ENCODE measurements around the gene MBD6. TPM values are rescaled to one million over a fixed set of nuclear protein-coding genes. Genes with fewer than 3 reads are reported as not detected.

Gene MBD6
- total and polyA plus RNA-seq, 11 donors, result 11.4 to 43.3 (median 28.7) TPM

DNA sequence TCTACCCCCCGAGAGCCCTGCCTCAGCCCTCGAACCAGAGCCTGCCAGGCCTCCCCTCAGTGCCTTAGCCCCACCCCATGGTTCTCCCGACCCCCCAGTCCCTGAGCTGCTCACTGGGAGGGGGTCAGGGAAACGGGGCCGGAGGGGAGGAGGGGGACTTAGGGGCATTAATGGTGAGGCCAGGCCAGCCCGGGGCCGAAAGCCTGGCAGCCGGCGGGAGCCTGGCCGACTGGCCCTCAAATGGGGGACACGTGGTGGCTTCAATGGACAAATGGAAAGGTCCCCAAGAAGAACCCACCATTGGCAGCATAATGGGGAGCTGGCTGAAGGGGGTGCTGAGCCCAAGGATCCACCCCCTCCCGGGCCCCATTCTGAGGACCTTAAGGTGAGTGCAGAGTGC is 5.6 kb downstream of the MBD6 start:
- no peaks in the 10 kb centered on the region for H3K27me3 ChIP-seq
- H3K36me3 ChIP-seq, result peaks cover 2 to 93% (median 88%) of the 10 kb centered on the region in 9 donors
- intact Hi-C loops (cut with DNase I), result no loop called here

GRCh38 chr12:57528831-57529555 is 6.4 kb downstream of the MBD6 start:
- peaks cover 4 to 100% (median 94%) of the 10 kb centered on the region in 9 donors for H3K36me3 ChIP-seq
- intact Hi-C loops (cut with DNase I), result no loop called here
- H3K27ac ChIP-seq, result peak overlapping the region in 1 of 12 donors; percentile 21
- peaks cover 0 to 17% (median 13%) of the 10 kb centered on the region in 12 donors for H3K4me1 ChIP-seq
- 75 to 80% (median 75%) methylated on average over 10 of the region's 10 CpGs for WGBS, 4 donors
- ATAC-seq, result no peak
- DNase-seq, result peak in 1 of 5 donors; percentile 27
- TF ChIP-seq, protein P1, sequence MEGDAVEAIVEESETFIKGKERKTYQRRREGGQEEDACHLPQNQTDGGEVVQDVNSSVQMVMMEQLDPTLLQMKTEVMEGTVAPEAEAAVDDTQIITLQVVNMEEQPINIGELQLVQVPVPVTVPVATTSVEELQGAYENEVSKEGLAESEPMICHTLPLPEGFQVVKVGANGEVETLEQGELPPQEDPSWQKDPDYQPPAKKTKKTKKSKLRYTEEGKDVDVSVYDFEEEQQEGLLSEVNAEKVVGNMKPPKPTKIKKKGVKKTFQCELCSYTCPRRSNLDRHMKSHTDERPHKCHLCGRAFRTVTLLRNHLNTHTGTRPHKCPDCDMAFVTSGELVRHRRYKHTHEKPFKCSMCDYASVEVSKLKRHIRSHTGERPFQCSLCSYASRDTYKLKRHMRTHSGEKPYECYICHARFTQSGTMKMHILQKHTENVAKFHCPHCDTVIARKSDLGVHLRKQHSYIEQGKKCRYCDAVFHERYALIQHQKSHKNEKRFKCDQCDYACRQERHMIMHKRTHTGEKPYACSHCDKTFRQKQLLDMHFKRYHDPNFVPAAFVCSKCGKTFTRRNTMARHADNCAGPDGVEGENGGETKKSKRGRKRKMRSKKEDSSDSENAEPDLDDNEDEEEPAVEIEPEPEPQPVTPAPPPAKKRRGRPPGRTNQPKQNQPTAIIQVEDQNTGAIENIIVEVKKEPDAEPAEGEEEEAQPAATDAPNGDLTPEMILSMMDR (IDR thresholded peaks at IDR 0.05), result no peak
- TF ChIP-seq POLR2A (IDR thresholded peaks at IDR 0.05), result no peak
- H3K4me3 ChIP-seq, result no peak overlapping the region
- no peaks in the 10 kb centered on the region for H3K9me3 ChIP-seq
- no peaks in the 10 kb centered on the region for H3K27me3 ChIP-seq

More for the DNA sequence above, 5.6 kb downstream of the MBD6 start:
- H3K4me1 ChIP-seq, result peaks cover 0 to 24% (median 21%) of the 10 kb centered on the region in 12 donors
- H3K4me3 ChIP-seq, result no peak overlapping the region
- no peak overlapping the region for H3K27ac ChIP-seq
- H3K9me3 ChIP-seq, result no peaks in the 10 kb centered on the region
- 83 to 90% (median 85%) methylated on average over 8 to 12 of the region's 12 CpGs for WGBS, 4 donors
- DNase-seq (no peak), ATAC-seq (no peak)
- TF ChIP-seq POLR2A (IDR thresholded peaks at IDR 0.05), result no peak
- TF ChIP-seq, protein P1 (IDR thresholded peaks at IDR 0.05), result no peak

GRCh38 chr12:57529831-57530230 is 7.2 kb downstream of the MBD6 start:
- intact Hi-C loops (cut with DNase I), result no loop called here
- WGBS, 4 donors, result 61 to 72% (median 67%) methylated on average over 6 of the region's 6 CpGs
- H3K27me3 ChIP-seq, result no peaks in the 10 kb centered on the region
- DNase-seq (no peak), ATAC-seq (no peak)
- H3K4me3 ChIP-seq, result no peak overlapping the region
- TF ChIP-seq, protein P1 (IDR thresholded peaks at IDR 0.05), result no peak
- TF ChIP-seq POLR2A (IDR thresholded peaks at IDR 0.05), result no peak
- H3K27ac ChIP-seq, result no peak overlapping the region
- peaks cover 0 to 9% (median 4%) of the 10 kb centered on the region in 12 donors for H3K4me1 ChIP-seq
- peaks cover 9 to 100% (median 95%) of the 10 kb centered on the region in 9 donors for H3K36me3 ChIP-seq
- H3K9me3 ChIP-seq, result no peaks in the 10 kb centered on the region

- Histone ChIP-seq H3K4me1 (peaks cover 0 to 2% (median 0%) of the 10 kb centered on the region in 12 donors), H3K9me3 (no peaks in the 10 kb centered on the region), H3K27me3 (no peaks in the 10 kb centered on the region), H3K27ac (no peak overlapping the region), H3K4me3 (no peak overlapping the region), H3K36me3 (peaks cover 9 to 100% (median 96%) of the 10 kb centered on the region in 9 donors)
- intact Hi-C loops (cut with DNase I), result no loop called here
- no peak for ATAC-seq
- WGBS, 4 donors, result 69 to 81% (median 77%) methylated on average over 5 of the region's 5 CpGs
- DNase-seq, result no peak
- no peak for TF ChIP-seq POLR2A (IDR thresholded peaks at IDR 0.05)
- TF ChIP-seq, protein P1 (IDR thresholded peaks at IDR 0.05), result no peak
These were observed 7.9 kb downstream of the MBD6 start for GRCh38 chr12:57530396-57531142.

All from heart left ventricle (tissue), 16 donors.